Neural crest cell (in vitro differentiated cells): Measurements from ENCODE around the gene GRWD1. TPM values are rescaled to one million over a fixed set of nuclear protein-coding genes. Genes with fewer than 3 reads are reported as not detected.

ENCODE experiments used
- DNase-seq: peaks from one replicate; pipeline ENCODE4 v3.0.0; 2021; ENCODE audit warnings: low read depth, mixed read lengths, low spot score
- H3K27ac Mint-ChIP-seq: one replicate; pipeline ENCODE4 v1.8.0; 2021; ENCODE audit warnings: mild to moderate bottlenecking, mixed read lengths; ENCODE audit not compliant: unreplicated experiment
- H3K27me3 Mint-ChIP-seq: 2 replicates; pipeline ENCODE4 v1.8.0; 2021; ENCODE audit warnings: low read depth, mild to moderate bottlenecking, mixed read lengths
- H3K36me3 Mint-ChIP-seq: 2 replicates; pipeline ENCODE4 v1.8.0; 2021; ENCODE audit warnings: low read depth, mild to moderate bottlenecking, mixed read lengths
- H3K4me1 Mint-ChIP-seq: 2 replicates; pipeline ENCODE4 v1.8.0; 2021; ENCODE audit warnings: mixed read lengths
- H3K4me3 Mint-ChIP-seq: one replicate; pipeline ENCODE4 v1.8.0; 2021; ENCODE audit warnings: mild to moderate bottlenecking, mixed read lengths
- H3K9me3 Mint-ChIP-seq: 2 replicates; pipeline ENCODE4 v1.8.0; 2021; ENCODE audit warnings: mixed read lengths
- total RNA-seq: library from RNA; stranded (reverse); gene quantifications from 2 replicates; pipeline ENCODE4 v1.2.1, GENCODE V29; 2021
- TF ChIP-seq, protein P1 (sequence below): fragments of 200-600 bp; sonication (generic); conservative IDR thresholded peaks from 2 replicates; pipeline ENCODE4 v1.5.0; 2021; ENCODE audit warnings: antibody characterized with exemption, mild to moderate bottlenecking

GRWD1 gene
- total RNA-seq, 1 donor from 2014 or later: 56.1 TPM

DNA sequence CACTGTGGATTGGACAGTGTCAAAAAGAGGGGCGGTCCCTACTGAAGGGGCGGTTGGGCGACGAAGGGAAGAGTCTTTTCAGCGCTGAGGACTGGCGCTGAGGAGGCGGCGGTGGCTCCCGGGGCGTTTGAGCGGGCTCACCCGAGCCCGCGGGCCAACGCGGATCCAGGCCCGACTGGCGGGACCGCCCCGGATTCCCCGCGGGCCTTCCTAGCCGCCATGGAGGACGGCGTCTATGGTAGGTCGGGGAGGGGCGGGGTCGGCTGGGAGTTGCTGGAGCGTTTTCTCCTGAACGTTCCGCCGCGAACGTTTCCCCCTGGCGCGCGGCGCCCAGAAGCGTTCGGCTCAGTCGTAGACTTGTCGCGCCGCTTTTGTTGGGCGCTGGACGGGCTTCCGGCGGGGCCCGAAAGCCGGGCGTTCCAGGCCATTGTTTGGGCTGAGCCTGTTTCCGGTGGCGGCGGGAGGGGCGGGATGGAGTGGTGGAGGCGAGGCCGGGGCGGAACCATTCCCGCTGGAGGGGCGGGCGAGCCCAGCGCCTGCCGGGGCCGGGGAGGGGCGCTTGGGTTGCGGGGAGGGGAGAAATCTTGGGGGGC is 23.6 kb downstream of the GRWD1 start, which contains the start of gene CYTH2:
Gene CYTH2 (plus strand): TSS at position 81 of the 593 bp plus-strand sequence. CDS start 139 bp downstream, at position 220.
- TF ChIP-seq, protein P1, sequence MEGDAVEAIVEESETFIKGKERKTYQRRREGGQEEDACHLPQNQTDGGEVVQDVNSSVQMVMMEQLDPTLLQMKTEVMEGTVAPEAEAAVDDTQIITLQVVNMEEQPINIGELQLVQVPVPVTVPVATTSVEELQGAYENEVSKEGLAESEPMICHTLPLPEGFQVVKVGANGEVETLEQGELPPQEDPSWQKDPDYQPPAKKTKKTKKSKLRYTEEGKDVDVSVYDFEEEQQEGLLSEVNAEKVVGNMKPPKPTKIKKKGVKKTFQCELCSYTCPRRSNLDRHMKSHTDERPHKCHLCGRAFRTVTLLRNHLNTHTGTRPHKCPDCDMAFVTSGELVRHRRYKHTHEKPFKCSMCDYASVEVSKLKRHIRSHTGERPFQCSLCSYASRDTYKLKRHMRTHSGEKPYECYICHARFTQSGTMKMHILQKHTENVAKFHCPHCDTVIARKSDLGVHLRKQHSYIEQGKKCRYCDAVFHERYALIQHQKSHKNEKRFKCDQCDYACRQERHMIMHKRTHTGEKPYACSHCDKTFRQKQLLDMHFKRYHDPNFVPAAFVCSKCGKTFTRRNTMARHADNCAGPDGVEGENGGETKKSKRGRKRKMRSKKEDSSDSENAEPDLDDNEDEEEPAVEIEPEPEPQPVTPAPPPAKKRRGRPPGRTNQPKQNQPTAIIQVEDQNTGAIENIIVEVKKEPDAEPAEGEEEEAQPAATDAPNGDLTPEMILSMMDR: no peak
- Mint-ChIP-seq H3K4me1 (peaks cover 30% of the 10 kb centered on the region), H3K27me3 (peaks cover 6% of the 10 kb centered on the region), H3K9me3 (no peaks in the 10 kb centered on the region), H3K27ac (peak within 1 kb of the TSS; percentile 99), H3K4me3 (peak within 1 kb of the TSS; percentile 98), H3K36me3 (peaks cover 14% of the 10 kb centered on the region)
- DNase-seq: peak; percentile 78

DNA sequence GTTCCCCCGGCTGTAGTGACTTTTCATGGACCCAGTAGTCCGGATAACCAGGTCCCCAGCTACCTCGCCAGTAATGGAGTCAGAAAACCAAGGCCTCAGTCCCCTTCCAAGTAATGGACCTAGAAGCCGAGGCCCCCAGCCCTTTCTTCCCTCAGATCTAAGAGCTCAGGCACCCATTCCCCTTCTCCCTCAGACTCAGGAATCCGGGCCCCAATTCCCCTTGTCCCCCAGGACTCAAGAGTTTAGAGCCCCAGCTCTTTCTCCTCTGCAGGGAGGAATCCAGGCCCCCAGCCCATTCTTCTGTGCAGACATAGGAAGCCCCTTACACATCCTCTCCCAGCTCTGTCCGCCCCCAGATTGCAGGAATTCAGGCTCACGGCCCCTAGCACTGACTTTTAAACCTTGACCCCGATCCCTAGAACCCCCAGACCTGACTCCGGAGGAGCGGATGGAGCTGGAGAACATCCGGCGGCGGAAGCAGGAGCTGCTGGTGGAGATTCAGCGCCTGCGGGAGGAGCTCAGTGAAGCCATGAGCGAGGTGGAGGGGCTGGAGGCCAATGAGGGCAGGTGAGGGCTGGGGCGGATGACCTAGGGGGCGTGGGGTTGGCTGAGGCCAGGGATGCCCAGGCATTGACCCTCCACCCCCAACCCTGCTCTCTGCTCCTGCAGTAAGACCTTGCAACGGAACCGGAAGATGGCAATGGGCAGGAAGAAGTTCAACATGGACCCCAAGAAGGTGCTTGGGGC is 24.3 kb downstream of the GRWD1 start:
- Mint-ChIP-seq H3K9me3 (no peaks in the 10 kb centered on the region), H3K27me3 (peaks cover 7% of the 10 kb centered on the region), H3K4me1 (peaks cover 31% of the 10 kb centered on the region), H3K36me3 (peaks cover 15% of the 10 kb centered on the region), H3K27ac (no peak overlapping the region), H3K4me3 (peak overlapping the region; percentile 98)
- no peak for DNase-seq
- TF ChIP-seq, protein P1: no peak

GRCh38 chr19:48470856-48471255 is 25.1 kb downstream of the GRWD1 start:
- no peak for DNase-seq
- peaks cover 18% of the 10 kb centered on the region for H3K36me3 Mint-ChIP-seq
- H3K9me3 Mint-ChIP-seq: no peaks in the 10 kb centered on the region

GRCh38 chr19:48471836-48472235 is 26.1 kb downstream of the GRWD1 start:
- Mint-ChIP-seq H3K4me1 (peaks cover 31% of the 10 kb centered on the region), H3K27me3 (peaks cover 9% of the 10 kb centered on the region), H3K4me3 (peak overlapping the region; percentile 98), H3K36me3 (peaks cover 18% of the 10 kb centered on the region), H3K27ac (no peak overlapping the region), H3K9me3 (no peaks in the 10 kb centered on the region)
- DNase-seq: no peak
- TF ChIP-seq, protein P1: no peak

More at GRCh38 chr19:48470856-48471255, 25.1 kb downstream of the GRWD1 start:
- TF ChIP-seq, protein P1: no peak
- peak overlapping the region; percentile 90 for H3K27ac Mint-ChIP-seq
- H3K27me3 Mint-ChIP-seq: peaks cover 9% of the 10 kb centered on the region
- H3K4me1 Mint-ChIP-seq: peaks cover 31% of the 10 kb centered on the region
- H3K4me3 Mint-ChIP-seq: peak overlapping the region; percentile 98

- Mint-ChIP-seq H3K27ac (no peak overlapping the region), H3K4me1 (peaks cover 24% of the 10 kb centered on the region), H3K9me3 (no peaks in the 10 kb centered on the region), H3K4me3 (peak overlapping the region; percentile 83), H3K27me3 (peaks cover 9% of the 10 kb centered on the region), H3K36me3 (peaks cover 18% of the 10 kb centered on the region)
- DNase-seq: no peak
- TF ChIP-seq, protein P1: no peak
Measured at GRCh38 chr19:48473161-48473966, 27.6 kb downstream of the GRWD1 start.
